ENCODE measurements around the gene GAK. TPM values are rescaled to one million over a fixed set of nuclear protein-coding genes. Genes with fewer than 3 reads are reported as not detected.
"Not testable (repeated sequence)": the region's sequence is repeated elsewhere in the genome, so short reads cannot be mapped to it uniquely, and the experiment has no call there.

The GAK gene
- total and polyA plus RNA-seq, 10 donors, result 112 to 249 (median 190) TPM

DNA sequence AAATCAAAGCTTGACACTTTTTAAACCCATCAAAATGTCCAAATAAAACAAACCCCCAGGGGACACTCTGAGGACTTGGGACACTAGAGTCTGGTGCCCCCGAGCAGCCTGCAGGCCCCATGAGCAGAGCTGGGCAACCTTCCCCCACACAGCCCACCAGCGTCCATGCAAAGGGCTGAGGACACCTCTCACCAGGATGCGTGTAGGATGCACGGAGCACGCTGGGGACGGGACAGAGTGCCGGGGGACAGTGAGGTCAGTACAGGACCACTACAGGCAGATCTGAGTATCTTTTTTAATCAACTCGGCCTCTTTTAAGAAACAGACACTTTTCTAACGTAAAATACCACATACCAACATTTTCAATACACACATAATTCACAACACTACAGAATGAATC, 6.9 kb downstream of the GAK start:
- Histone ChIP-seq H3K9me3 (no peaks in the 10 kb centered on the region), H3K4me1 (peaks cover 42 to 92% (median 88%) of the 10 kb centered on the region in 6 donors), H3K27ac (peak overlapping the region in 3 of 8 donors; percentile 1 to 78 (median 27)), H3K27me3 (replicated peaks in 1 of 7) (no peaks in the 10 kb centered on the region), H3K36me3 (peaks cover 0 to 32% (median 0%) of the 10 kb centered on the region in 6 donors), H3K4me3 (no peak overlapping the region)
- TF ChIP-seq POLR2AphosphoS5 (IDR thresholded peaks at IDR 0.05), result no peak
- TF ChIP-seq, protein P1, sequence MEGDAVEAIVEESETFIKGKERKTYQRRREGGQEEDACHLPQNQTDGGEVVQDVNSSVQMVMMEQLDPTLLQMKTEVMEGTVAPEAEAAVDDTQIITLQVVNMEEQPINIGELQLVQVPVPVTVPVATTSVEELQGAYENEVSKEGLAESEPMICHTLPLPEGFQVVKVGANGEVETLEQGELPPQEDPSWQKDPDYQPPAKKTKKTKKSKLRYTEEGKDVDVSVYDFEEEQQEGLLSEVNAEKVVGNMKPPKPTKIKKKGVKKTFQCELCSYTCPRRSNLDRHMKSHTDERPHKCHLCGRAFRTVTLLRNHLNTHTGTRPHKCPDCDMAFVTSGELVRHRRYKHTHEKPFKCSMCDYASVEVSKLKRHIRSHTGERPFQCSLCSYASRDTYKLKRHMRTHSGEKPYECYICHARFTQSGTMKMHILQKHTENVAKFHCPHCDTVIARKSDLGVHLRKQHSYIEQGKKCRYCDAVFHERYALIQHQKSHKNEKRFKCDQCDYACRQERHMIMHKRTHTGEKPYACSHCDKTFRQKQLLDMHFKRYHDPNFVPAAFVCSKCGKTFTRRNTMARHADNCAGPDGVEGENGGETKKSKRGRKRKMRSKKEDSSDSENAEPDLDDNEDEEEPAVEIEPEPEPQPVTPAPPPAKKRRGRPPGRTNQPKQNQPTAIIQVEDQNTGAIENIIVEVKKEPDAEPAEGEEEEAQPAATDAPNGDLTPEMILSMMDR (IDR thresholded peaks at IDR 0.05 in 8 of 11, conservative IDR thresholded peaks at IDR 0.05 in 3 of 11), result no peak
- TF ChIP-seq POLR2A (IDR thresholded peaks at IDR 0.05), result no peak
- intact Hi-C loops (cut with DNase I; ENCODE audit: low total_unique reads), result no loop called here
- DNase-seq, result peak; percentile 71
- WGBS, 5 donors, result 81 to 92% (median 89%) methylated on average over 9 of the region's 9 CpGs

DNA sequence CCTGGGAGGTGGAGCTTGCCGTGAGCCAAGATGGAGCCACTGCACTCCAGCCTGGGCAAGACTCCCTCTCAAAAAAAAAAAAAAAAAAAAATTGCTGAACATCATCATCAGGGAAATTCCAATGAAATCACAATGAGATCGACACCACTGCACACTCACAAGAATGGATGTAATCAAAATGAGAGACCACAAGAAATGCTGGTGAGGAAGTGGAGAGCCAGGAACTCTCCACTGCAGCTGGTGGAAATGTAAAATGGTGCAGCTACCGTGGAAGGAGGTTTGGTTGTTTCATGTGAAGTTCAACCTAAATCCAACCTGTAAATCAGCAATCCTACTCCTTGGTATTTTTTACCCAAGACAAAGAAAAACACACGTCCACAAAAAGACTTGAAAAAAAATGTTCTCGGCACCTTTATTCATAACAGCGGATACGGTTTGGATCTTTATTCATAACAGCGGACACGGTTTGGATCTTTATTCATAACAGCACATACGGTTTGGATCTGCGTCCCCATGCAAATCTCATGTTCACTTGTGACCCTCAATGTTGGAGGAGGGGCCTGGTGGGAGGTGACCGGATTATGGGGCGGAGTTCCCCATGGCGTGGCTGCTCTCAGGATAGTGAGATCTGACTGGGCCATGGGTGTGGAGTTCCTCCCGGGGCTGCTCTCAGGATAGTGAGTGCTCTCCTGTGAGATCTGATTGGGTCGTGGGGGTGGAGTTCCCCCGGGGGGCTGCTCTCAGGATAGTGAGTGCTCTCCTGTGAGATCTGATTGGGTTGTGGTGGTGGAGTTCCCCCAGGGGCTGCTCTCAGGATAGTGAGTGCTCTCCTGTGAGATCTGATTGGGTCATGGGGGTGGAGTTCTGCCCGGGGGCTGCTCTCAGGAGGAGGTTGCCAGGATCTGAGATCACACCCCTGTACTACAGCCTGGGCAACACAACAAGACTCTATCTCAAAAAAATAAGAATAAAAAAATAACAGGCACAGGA, 7.7 kb downstream of the GAK start:
- TF ChIP-seq POLR2A (IDR thresholded peaks at IDR 0.05) (no peak), POLR2AphosphoS5 (IDR thresholded peaks at IDR 0.05) (no peak)
- TF ChIP-seq, protein P1 (IDR thresholded peaks at IDR 0.05 in 8 of 11, conservative IDR thresholded peaks at IDR 0.05 in 3 of 11), result no peak
- WGBS, 5 donors, result 68 to 71% (median 69%) methylated on average over 18 of the region's 18 CpGs

DNA sequence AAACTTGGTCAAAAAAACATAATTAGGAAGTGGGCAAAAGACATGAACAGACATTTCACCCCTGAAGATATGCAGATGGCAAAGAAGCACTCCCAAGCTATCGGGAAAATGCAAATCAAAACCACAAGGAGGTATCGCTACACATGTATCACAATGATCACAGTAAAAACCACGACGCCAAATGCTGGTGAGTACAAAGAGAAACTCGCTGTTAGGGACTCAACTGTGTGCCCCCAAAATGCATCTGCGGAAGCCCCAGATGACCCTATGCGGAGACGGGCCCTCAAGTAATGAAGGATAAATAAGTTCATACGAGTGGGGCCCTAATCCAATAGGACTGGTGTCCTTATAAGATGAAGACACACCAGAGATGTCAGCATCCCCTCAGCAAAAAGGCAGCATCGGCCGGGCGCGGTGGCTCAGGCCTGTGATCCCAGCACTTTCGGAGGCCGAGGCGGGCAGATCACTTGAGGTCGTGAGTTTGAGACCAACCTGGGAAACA, 10.2 kb downstream of the GAK start:
- intact Hi-C loops (cut with DNase I; ENCODE audit: low total_unique reads), result no loop called here
- 63 to 83% (median 69%) methylated on average over 17 of the region's 17 CpGs for WGBS, 5 donors
- Histone ChIP-seq H3K4me1 (peaks cover 35 to 97% (median 76%) of the 10 kb centered on the region in 6 donors), H3K27me3 (replicated peaks in 1 of 7) (no peaks in the 10 kb centered on the region), H3K4me3 (peak overlapping the region in 1 of 8 donors; percentile 46), H3K36me3 (peaks cover 0 to 18% (median 0%) of the 10 kb centered on the region in 6 donors), H3K9me3 (peaks cover 0 to 6% (median 0%) of the 10 kb centered on the region in 8 donors), H3K27ac (peak overlapping the region in 7 of 8 donors; percentile 16 to 83 (median 74))
- peak; percentile 72 for DNase-seq
- TF ChIP-seq, protein P1 (IDR thresholded peaks at IDR 0.05 in 8 of 11, conservative IDR thresholded peaks at IDR 0.05 in 3 of 11), result peak in 1 of 11 experiments; percentile 6
- TF ChIP-seq POLR2A (IDR thresholded peaks at IDR 0.05), result no peak
- peak in 2 of 3 donors; percentile 29 to 43 for TF ChIP-seq POLR2AphosphoS5 (IDR thresholded peaks at IDR 0.05)

More for the DNA sequence above, 7.7 kb downstream of the GAK start:
- Histone ChIP-seq H3K4me1 (peaks cover 39 to 92% (median 88%) of the 10 kb centered on the region in 6 donors), H3K36me3 (peaks cover 0 to 31% (median 0%) of the 10 kb centered on the region in 6 donors), H3K27ac (peak overlapping the region in 4 of 8 donors; percentile 74 to 83 (median 77)), H3K4me3 (no peak overlapping the region), H3K9me3 (no peaks in the 10 kb centered on the region), H3K27me3 (replicated peaks in 1 of 7) (no peaks in the 10 kb centered on the region)
- peak; percentile 75 for DNase-seq
- intact Hi-C loops (cut with DNase I; ENCODE audit: low total_unique reads), result no loop called here

DNA sequence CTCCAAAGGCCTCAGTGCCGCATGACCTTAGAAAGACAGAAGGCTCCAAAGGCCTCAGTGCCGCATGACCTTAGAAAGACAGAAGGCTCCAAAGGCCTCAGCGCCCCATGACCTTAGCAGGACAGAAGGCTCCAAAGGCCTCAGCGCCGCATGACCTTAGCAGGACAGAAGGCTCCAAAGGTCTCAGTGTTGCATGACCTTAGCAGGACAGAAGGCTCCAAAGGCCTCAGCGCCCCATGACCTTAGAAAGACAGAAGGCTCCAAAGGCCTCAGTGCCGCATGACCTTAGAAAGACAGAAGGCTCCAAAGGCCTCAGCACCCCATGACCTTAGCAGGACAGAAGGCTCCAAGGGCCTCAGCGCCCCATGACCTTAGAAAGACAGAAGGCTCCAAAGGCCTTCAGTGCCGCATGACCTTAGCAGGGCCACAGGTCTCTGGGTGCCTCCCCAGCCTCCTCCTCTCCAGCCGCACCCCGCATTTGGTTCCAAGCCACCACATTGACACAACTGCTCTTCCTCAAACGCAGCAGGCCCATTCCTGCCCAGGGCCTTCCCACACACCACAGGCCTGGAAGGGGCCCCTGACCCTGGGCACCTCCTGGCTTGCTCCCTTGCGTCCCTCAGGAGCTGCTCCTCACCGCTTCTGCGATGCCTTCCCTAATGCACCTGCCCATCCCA, 13.0 kb downstream of the GAK start:
- peak overlapping the region in 2 of 8 donors; percentile 0 to 13 for H3K27ac ChIP-seq
- H3K4me3 ChIP-seq; H3K9me3 ChIP-seq; H3K36me3 ChIP-seq; intact Hi-C loops (cut with DNase I; ENCODE audit: low total_unique reads); H3K27me3 ChIP-seq (replicated peaks in 1 of 7): not testable (repeated sequence)
- H3K4me1 ChIP-seq, result peaks cover 37 to 95% (median 73%) of the 10 kb centered on the region in 6 donors
- peak; percentile 68 for DNase-seq
- WGBS, 5 donors, result 84 to 94% (median 92%) methylated on average over 11 to 15 of the region's 15 CpGs

DNA sequence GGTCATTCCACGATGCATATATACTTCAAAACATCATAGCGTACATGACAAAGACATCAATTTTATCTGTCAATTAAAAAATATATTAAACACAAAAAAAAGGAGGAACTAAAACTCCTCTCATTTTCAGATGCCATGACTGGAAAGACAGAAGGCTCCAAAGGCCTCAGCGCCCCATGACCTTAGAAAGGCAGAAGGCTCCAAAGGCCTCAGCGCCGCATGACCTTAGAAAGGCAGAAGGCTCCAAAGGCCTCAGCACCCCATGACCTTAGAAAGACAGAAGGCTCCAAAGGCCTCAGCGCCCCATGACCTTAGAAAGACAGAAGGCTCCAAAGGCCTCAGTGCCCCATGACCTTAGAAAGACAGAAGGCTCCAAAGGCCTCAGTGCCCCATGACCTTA, 13.5 kb downstream of the GAK start:
- H3K9me3 ChIP-seq; H3K36me3 ChIP-seq; H3K27ac ChIP-seq; H3K27me3 ChIP-seq (replicated peaks in 1 of 7); intact Hi-C loops (cut with DNase I; ENCODE audit: low total_unique reads); H3K4me3 ChIP-seq: not testable (repeated sequence)
- DNase-seq, result peak; percentile 23
- WGBS, 5 donors, result 81 to 99% (median 90%) methylated on average over 5 to 6 of the region's 6 CpGs
- H3K4me1 ChIP-seq, result peaks cover 32 to 90% (median 67%) of the 10 kb centered on the region in 6 donors

All from spleen (tissue), 11 donors.